Medulla oblongata (tissue), 1 donor: ENCODE results near the gene CD93.

Source experiments
- DNase-seq: peaks from one replicate; pipeline ENCODE4 v3.0.0-alpha.2; 2015; ENCODE audit errors: extremely low spot score

CD93 gene

GRCh38 chr20:23083553-23084220 lies 2.4 kb downstream of the CD93 start:
- DNase-seq: no peak

- no peak for DNase-seq
Observed at GRCh38 chr20:23082846-23083552, 3.1 kb downstream of the CD93 start.

- DNase-seq: no peak
Observed at GRCh38 chr20:23081263-23081819, 4.8 kb downstream of the CD93 start.

GRCh38 chr20:23080521-23080920 lies 5.6 kb downstream of the CD93 start:
- no peak for DNase-seq

- DNase-seq: no peak
Observed at GRCh38 chr20:23079926-23080325, 6.2 kb downstream of the CD93 start.

GRCh38 chr20:23079016-23079351 lies 7.1 kb downstream of the CD93 start:
- no peak for DNase-seq

GRCh38 chr20:23078351-23079015 lies 7.6 kb downstream of the CD93 start:
- no peak for DNase-seq

- DNase-seq: no peak
Observed at GRCh38 chr20:23077277-23077676, 8.8 kb downstream of the CD93 start.

GRCh38 chr20:23074052-23074451 lies 12.1 kb downstream of the CD93 start:
- DNase-seq: no peak

GRCh38 chr20:23072892-23073586 lies 13.1 kb downstream of the CD93 start:
- DNase-seq: no peak

- no peak for DNase-seq
Observed at GRCh38 chr20:23071996-23072395, 14.1 kb downstream of the CD93 start.

- no peak for DNase-seq
Observed at GRCh38 chr20:23071398-23071797, 14.7 kb downstream of the CD93 start.

GRCh38 chr20:23069108-23069507 lies 17.0 kb downstream of the CD93 start:
- DNase-seq: no peak

GRCh38 chr20:23068283-23068682 lies 17.8 kb downstream of the CD93 start:
- DNase-seq: no peak

- DNase-seq: no peak
Observed at GRCh38 chr20:23066772-23067171, 19.4 kb downstream of the CD93 start.

GRCh38 chr20:23065266-23066201 lies 20.6 kb downstream of the CD93 start:
- no peak for DNase-seq

- no peak for DNase-seq
Observed at GRCh38 chr20:23063581-23063980, 22.5 kb downstream of the CD93 start.

GRCh38 chr20:23063168-23063567 lies 23.0 kb downstream of the CD93 start:
- no peak for DNase-seq

- no peak for DNase-seq
Observed at GRCh38 chr20:23062632-23063031, 23.5 kb downstream of the CD93 start.

- peak; percentile 21 for DNase-seq
Observed at GRCh38 chr20:23061734-23062561, 24.2 kb downstream of the CD93 start.
